22Rv1 (cell line): Measurements from ENCODE around the gene CUX1.

Source experiments
- CTCF ChIP-seq: fragments of 450-650 bp; IDR thresholded peaks from 2 replicates; pipeline ENCODE4 v1.5.1; 2017; ENCODE audit warnings: mild to moderate bottlenecking
- ZFX ChIP-seq: fragments of 450-650 bp; IDR thresholded peaks from 2 replicates; pipeline ENCODE4 v1.6.1; 2017; ENCODE audit warnings: antibody characterized with exemption, borderline replicate concordance

GRCh38 chr7:102004229-102004628 is 186.8 kb downstream of the CUX1 start:
- TF ChIP-seq CTCF (no peak), ZFX (no peak)
